ENCODE measurements around the gene DCBLD1. TPM values are rescaled to one million over a fixed set of nuclear protein-coding genes. Genes with fewer than 3 reads are reported as not detected.

Gene DCBLD1
- total and polyA plus RNA-seq, 11 donors, result 2.9 to 11.4 (median 4.0) TPM

DNA sequence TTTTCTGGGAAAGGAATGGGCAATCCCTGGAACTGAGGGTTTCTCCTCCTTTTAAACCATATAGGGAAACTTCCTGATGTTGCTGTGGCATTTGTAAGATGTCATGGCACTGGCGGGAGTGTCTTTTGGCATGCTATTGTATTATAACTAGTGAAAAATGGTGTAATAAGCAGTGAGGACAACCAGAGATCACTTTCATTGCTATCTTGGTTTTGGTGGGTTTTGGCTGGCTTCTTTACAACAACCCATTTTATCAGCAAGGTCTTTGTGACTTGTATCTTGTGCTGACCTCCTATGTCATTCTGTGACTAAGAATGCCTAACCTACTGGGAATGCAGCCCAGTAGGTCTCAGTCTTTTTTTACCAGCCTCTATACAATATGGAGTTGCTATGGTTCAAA, 9.1 kb upstream of the DCBLD1 start:
- no peak overlapping the region for H3K4me3 ChIP-seq
- H3K9me3 ChIP-seq, result no peaks in the 10 kb centered on the region
- intact Hi-C loops (cut with DNase I), result no loop called here
- ATAC-seq (no peak), DNase-seq (no peak)
- H3K27ac ChIP-seq, result no peak overlapping the region
- WGBS, 4 donors, result 91 to 100% (median 96%) methylated on average over 1 of the region's 1 CpG
- no peaks in the 10 kb centered on the region for H3K36me3 ChIP-seq
- H3K4me1 ChIP-seq, result peaks cover 0 to 6% (median 0%) of the 10 kb centered on the region in 12 donors
- no peak for TF ChIP-seq POLR2A (IDR thresholded peaks at IDR 0.05)
- no peaks in the 10 kb centered on the region for H3K27me3 ChIP-seq

DNA sequence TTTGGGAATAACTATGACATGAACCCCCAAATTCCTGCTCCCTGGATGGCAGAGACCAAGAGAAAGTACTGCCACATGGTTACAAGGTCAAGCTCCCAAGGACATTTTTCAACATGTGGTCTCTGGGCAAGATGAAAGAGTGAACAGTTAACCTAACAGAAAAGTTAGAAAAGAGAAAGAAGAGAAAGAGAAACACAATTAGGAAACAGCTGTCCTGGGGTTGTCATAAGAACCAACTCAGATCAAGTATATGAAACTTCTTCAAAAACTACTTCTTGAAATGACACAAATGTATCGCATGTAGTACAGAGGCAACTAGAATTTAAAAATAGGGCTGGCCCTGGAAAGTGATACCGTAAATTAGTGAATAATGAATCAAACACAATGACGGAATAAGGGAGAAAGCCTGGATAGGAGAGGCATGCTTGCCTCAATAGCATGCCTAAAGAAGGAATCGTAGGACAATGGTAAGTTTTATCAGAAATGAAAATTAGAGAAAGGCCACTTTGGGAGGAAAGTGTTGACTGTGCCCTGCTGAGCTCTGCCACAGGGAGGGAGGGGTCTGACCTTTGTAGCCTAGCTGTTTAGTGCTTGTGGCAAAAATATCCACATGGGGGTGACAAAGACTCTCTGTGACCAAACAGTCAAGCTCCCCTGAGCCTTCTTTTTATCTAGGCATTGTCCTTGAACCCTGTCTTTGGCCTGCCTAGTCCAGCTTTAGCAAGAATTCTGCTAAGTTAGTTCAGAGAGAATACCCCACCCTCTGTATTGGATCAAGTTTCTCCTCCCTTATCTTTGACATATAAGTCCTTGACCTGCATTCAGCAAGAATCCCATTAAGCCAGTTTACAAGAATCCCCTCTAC, 4.3 kb upstream of the DCBLD1 start:
- no peak overlapping the region for H3K27ac ChIP-seq
- peaks cover 0 to 5% (median 0%) of the 10 kb centered on the region in 9 donors for H3K27me3 ChIP-seq
- DNase-seq (no peak), ATAC-seq (no peak)
- TF ChIP-seq POLR2A (IDR thresholded peaks at IDR 0.05), result no peak
- TF ChIP-seq, protein P1, sequence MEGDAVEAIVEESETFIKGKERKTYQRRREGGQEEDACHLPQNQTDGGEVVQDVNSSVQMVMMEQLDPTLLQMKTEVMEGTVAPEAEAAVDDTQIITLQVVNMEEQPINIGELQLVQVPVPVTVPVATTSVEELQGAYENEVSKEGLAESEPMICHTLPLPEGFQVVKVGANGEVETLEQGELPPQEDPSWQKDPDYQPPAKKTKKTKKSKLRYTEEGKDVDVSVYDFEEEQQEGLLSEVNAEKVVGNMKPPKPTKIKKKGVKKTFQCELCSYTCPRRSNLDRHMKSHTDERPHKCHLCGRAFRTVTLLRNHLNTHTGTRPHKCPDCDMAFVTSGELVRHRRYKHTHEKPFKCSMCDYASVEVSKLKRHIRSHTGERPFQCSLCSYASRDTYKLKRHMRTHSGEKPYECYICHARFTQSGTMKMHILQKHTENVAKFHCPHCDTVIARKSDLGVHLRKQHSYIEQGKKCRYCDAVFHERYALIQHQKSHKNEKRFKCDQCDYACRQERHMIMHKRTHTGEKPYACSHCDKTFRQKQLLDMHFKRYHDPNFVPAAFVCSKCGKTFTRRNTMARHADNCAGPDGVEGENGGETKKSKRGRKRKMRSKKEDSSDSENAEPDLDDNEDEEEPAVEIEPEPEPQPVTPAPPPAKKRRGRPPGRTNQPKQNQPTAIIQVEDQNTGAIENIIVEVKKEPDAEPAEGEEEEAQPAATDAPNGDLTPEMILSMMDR (IDR thresholded peaks at IDR 0.05), result peak in 10 of 12 donors; percentile 15 to 51 (median 28)
- no peaks in the 10 kb centered on the region for H3K36me3 ChIP-seq
- WGBS, 4 donors, result 81 to 88% (median 84%) methylated on average over 4 of the region's 4 CpGs
- H3K4me3 ChIP-seq, result no peak overlapping the region
- peaks cover 0 to 20% (median 5%) of the 10 kb centered on the region in 12 donors for H3K4me1 ChIP-seq
- H3K9me3 ChIP-seq, result no peaks in the 10 kb centered on the region
- intact Hi-C loops (cut with DNase I), result loop anchor here in 3 of 10 donors (2.0 to 5.0 kb wide), 3 partner anchors 74 to 79 kb away; no protein-coding TSS in a partner anchor

DNA sequence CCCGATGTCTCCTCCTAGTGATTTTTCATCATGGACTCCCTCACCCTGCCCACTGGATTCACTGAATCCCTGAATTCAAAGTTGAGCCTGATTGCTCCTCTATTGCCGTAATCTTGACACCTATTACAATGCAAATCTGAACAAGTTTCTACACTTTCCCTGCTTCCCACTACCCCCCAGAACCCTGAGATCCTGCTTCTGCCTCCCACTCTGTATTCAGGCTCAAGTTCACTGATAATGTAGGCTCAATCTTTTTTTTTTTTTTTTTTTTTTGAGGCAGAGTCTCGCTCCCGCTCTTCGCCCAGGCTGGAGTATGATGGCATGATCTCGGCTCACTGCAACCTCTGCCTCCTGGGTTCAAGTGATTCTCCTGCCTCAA, 3.6 kb upstream of the DCBLD1 start:
- DNase-seq (no peak), ATAC-seq (no peak)
- H3K4me3 ChIP-seq, result no peak overlapping the region
- no peaks in the 10 kb centered on the region for H3K36me3 ChIP-seq
- peaks cover 0 to 23% (median 8%) of the 10 kb centered on the region in 12 donors for H3K4me1 ChIP-seq
- 93 to 99% (median 94%) methylated on average over 6 of the region's 6 CpGs for WGBS, 4 donors
- no peak overlapping the region for H3K27ac ChIP-seq
- intact Hi-C loops (cut with DNase I), result loop anchor here in 3 of 10 donors (2.0 to 5.0 kb wide), 3 partner anchors 73 to 78 kb away; no protein-coding TSS in a partner anchor
- H3K27me3 ChIP-seq, result peaks cover 0 to 5% (median 0%) of the 10 kb centered on the region in 9 donors
- no peak for TF ChIP-seq POLR2A (IDR thresholded peaks at IDR 0.05)
- TF ChIP-seq, protein P1 (IDR thresholded peaks at IDR 0.05), result no peak
- no peaks in the 10 kb centered on the region for H3K9me3 ChIP-seq

DNA sequence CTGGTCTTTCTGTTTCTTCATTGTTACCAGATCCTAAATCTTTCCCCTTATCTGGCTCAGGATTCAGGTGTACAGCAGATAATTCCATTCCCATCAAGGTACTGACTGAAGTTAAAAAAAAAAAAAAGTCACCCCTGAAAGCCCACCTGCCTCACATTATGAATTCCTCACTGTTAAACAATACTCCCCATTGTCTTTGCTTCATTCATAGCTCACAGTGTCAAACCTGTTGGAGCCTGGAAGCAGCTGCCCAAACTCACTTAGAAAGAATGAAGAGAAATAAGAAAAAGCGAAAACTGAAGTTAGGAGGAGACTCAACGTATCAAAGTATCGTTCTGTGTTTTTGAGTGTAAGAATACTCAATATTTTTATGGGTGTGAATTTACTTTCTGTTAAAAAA, 1.8 kb upstream of the DCBLD1 start:
- intact Hi-C loops (cut with DNase I), result loop anchor here in 4 of 10 donors (5.0 to 10.0 kb wide), 4 partner anchors 67 to 1174 kb away; partner anchors contain the start of genes CEP85L (in 1 of the 4) and GOPC (in 1 of the 4)
- H3K9me3 ChIP-seq, result no peaks in the 10 kb centered on the region
- TF ChIP-seq POLR2A (IDR thresholded peaks at IDR 0.05), result no peak
- TF ChIP-seq, protein P1 (IDR thresholded peaks at IDR 0.05), result no peak
- WGBS, 4 donors, result 81 to 89% (median 85%) methylated on average over 3 of the region's 3 CpGs
- peaks cover 0 to 40% (median 15%) of the 10 kb centered on the region in 12 donors for H3K4me1 ChIP-seq
- no peak for DNase-seq
- H3K27ac ChIP-seq, result no peak overlapping the region
- H3K27me3 ChIP-seq, result peaks cover 0 to 5% (median 0%) of the 10 kb centered on the region in 9 donors
- ATAC-seq, result no peak
- H3K4me3 ChIP-seq, result no peak overlapping the region
- no peaks in the 10 kb centered on the region for H3K36me3 ChIP-seq

Measured in heart left ventricle (tissue), 16 donors.